IPS DF 6.9 (cell line): ENCODE measurements around the gene WSCD2.

Source experiments
- DNase-seq: peaks from one replicate; pipeline ENCODE4 v3.0.0-alpha.2; 2013; ENCODE audit warnings: low read depth, low spot score
- H3K27ac ChIP-seq: one replicate; pipeline ENCODE4 v1.5.1; 2013; ENCODE audit warnings: low read length, control low read depth
- H3K27me3 ChIP-seq: 2 replicates; pipeline ENCODE4 v1.6.1; 2013; ENCODE audit warnings: mild to moderate bottlenecking, low read length; ENCODE audit not compliant: control insufficient read depth, insufficient read depth
- H3K36me3 ChIP-seq: 2 replicates; pipeline ENCODE4 v1.6.1; 2013; ENCODE audit warnings: low read length; ENCODE audit not compliant: control insufficient read depth, insufficient read depth
- H3K4me1 ChIP-seq: 2 replicates; pipeline ENCODE4 v1.6.1; 2013; ENCODE audit warnings: low read length; ENCODE audit not compliant: control insufficient read depth, insufficient read depth
- H3K4me3 ChIP-seq: 2 replicates; pipeline ENCODE4 v1.5.1; 2013; ENCODE audit warnings: mild to moderate bottlenecking, low read length
- H3K9me3 ChIP-seq: 2 replicates; pipeline ENCODE4 v1.6.1; 2013; ENCODE audit warnings: low read length, inconsistent platforms; ENCODE audit not compliant: control insufficient read depth, insufficient read depth
- WGBS: extraction: QIAGEN DNeasy Blood & Tissue Kit; methylation state at CpG from one replicate; pipeline ENCODE4 v1.1.7; 2013; ENCODE audit warnings: mixed read lengths, missing lambda C conversion rate; ENCODE audit not compliant: insufficient read length, insufficient coverage; 5-methylcytosine and 5-hydroxymethylcytosine counted together

WSCD2 gene

GRCh38 chr12:108097160-108097911 lies 31.8 kb upstream of the WSCD2 start:
- DNase-seq, result no peak
- Histone ChIP-seq H3K4me3 (no peak overlapping the region), H3K4me1 (no peaks in the 10 kb centered on the region), H3K36me3 (no peaks in the 10 kb centered on the region), H3K9me3 (no peaks in the 10 kb centered on the region), H3K27me3 (no peaks in the 10 kb centered on the region), H3K27ac (no peak overlapping the region)
- no CpG with 5 or more reads among the region's 3 CpGs for WGBS

GRCh38 chr12:108098374-108098773 lies 30.7 kb upstream of the WSCD2 start:
- Histone ChIP-seq H3K9me3 (no peaks in the 10 kb centered on the region), H3K27ac (no peak overlapping the region), H3K4me3 (no peak overlapping the region), H3K4me1 (no peaks in the 10 kb centered on the region), H3K27me3 (no peaks in the 10 kb centered on the region), H3K36me3 (no peaks in the 10 kb centered on the region)
- DNase-seq, result no peak
- no CpG with 5 or more reads among the region's 8 CpGs for WGBS

GRCh38 chr12:108099073-108099472 lies 30.0 kb upstream of the WSCD2 start:
- no peak overlapping the region for H3K4me3 ChIP-seq
- H3K27me3 ChIP-seq, result no peaks in the 10 kb centered on the region
- H3K27ac ChIP-seq, result no peak overlapping the region
- H3K9me3 ChIP-seq, result no peaks in the 10 kb centered on the region
- no CpG with 5 or more reads among the region's 3 CpGs for WGBS
- no peak for DNase-seq
- no peaks in the 10 kb centered on the region for H3K36me3 ChIP-seq
- no peaks in the 10 kb centered on the region for H3K4me1 ChIP-seq

- Histone ChIP-seq H3K27ac (no peak overlapping the region), H3K4me1 (no peaks in the 10 kb centered on the region), H3K4me3 (no peak overlapping the region), H3K36me3 (no peaks in the 10 kb centered on the region), H3K9me3 (no peaks in the 10 kb centered on the region), H3K27me3 (no peaks in the 10 kb centered on the region)
- DNase-seq, result no peak
- WGBS, result no CpG with 5 or more reads among the region's 4 CpGs
Measured at GRCh38 chr12:108099778-108100489, 29.2 kb upstream of the WSCD2 start.

- Histone ChIP-seq H3K4me1 (no peaks in the 10 kb centered on the region), H3K36me3 (no peaks in the 10 kb centered on the region), H3K27me3 (no peaks in the 10 kb centered on the region), H3K4me3 (no peak overlapping the region), H3K9me3 (no peaks in the 10 kb centered on the region), H3K27ac (no peak overlapping the region)
- DNase-seq, result no peak
- WGBS, result no CpG with 5 or more reads among the region's 3 CpGs
Measured at GRCh38 chr12:108101605-108102175, 27.4 kb upstream of the WSCD2 start.

- Histone ChIP-seq H3K36me3 (no peaks in the 10 kb centered on the region), H3K27ac (no peak overlapping the region), H3K27me3 (no peaks in the 10 kb centered on the region), H3K4me1 (no peaks in the 10 kb centered on the region), H3K4me3 (no peak overlapping the region), H3K9me3 (no peaks in the 10 kb centered on the region)
- WGBS, result no CpG with 5 or more reads among the region's 1 CpG
- no peak for DNase-seq
Measured at GRCh38 chr12:108102363-108102762, 26.7 kb upstream of the WSCD2 start.

- Histone ChIP-seq H3K4me1 (no peaks in the 10 kb centered on the region), H3K4me3 (no peak overlapping the region), H3K9me3 (no peaks in the 10 kb centered on the region), H3K27me3 (no peaks in the 10 kb centered on the region), H3K27ac (no peak overlapping the region), H3K36me3 (no peaks in the 10 kb centered on the region)
- no peak for DNase-seq
Measured at GRCh38 chr12:108103087-108103486, 26.0 kb upstream of the WSCD2 start.

- no peak overlapping the region for H3K4me3 ChIP-seq
- no peaks in the 10 kb centered on the region for H3K36me3 ChIP-seq
- no peaks in the 10 kb centered on the region for H3K9me3 ChIP-seq
- WGBS, result no CpG with 5 or more reads among the region's 3 CpGs
- no peak for DNase-seq
- H3K27me3 ChIP-seq, result no peaks in the 10 kb centered on the region
- no peak overlapping the region for H3K27ac ChIP-seq
- no peaks in the 10 kb centered on the region for H3K4me1 ChIP-seq
Measured at GRCh38 chr12:108103517-108103916, 25.6 kb upstream of the WSCD2 start.

GRCh38 chr12:108104657-108105056 lies 24.4 kb upstream of the WSCD2 start:
- WGBS, result no CpG with 5 or more reads among the region's 1 CpG
- no peak overlapping the region for H3K4me3 ChIP-seq
- H3K36me3 ChIP-seq, result no peaks in the 10 kb centered on the region
- no peaks in the 10 kb centered on the region for H3K9me3 ChIP-seq
- H3K4me1 ChIP-seq, result no peaks in the 10 kb centered on the region
- DNase-seq, result no peak
- H3K27ac ChIP-seq, result no peak overlapping the region
- H3K27me3 ChIP-seq, result no peaks in the 10 kb centered on the region

GRCh38 chr12:108106599-108106998 lies 22.5 kb upstream of the WSCD2 start:
- no peak overlapping the region for H3K27ac ChIP-seq
- no peaks in the 10 kb centered on the region for H3K9me3 ChIP-seq
- no CpG with 5 or more reads among the region's 1 CpG for WGBS
- H3K27me3 ChIP-seq, result no peaks in the 10 kb centered on the region
- DNase-seq, result no peak
- H3K4me1 ChIP-seq, result no peaks in the 10 kb centered on the region
- no peaks in the 10 kb centered on the region for H3K36me3 ChIP-seq
- no peak overlapping the region for H3K4me3 ChIP-seq
